Loucy (cell line): Measurements from ENCODE around the gene TYRO3.

Source experiments
- H2AFZ ChIP-seq: fragments of 200-600 bp; sonication (generic); 2 replicates; pipeline ENCODE4 v1.6.0; 2016; ENCODE audit warnings: antibody characterized with exemption, mild to moderate bottlenecking, low read length, moderate library complexity
- H3F3A ChIP-seq: fragments of 200-600 bp; 2 replicates; pipeline ENCODE4 v1.6.0; 2016; ENCODE audit warnings: antibody characterized with exemption, low read depth, mild to moderate bottlenecking
- H3K27me3 ChIP-seq: fragments of 200-600 bp; sonication (generic); 2 replicates; pipeline ENCODE4 v1.6.1; 2014; ENCODE audit warnings: low read length, mild to moderate bottlenecking; ENCODE audit not compliant: insufficient read depth, poor library complexity, severe bottlenecking
- H3K36me3 ChIP-seq: fragments of 200-600 bp; sonication (generic); 2 replicates; pipeline ENCODE4 v1.6.1; 2016; ENCODE audit warnings: low read length; ENCODE audit not compliant: insufficient read depth
- H3K4me1 ChIP-seq: fragments of 200-600 bp; sonication (generic); 2 replicates; pipeline ENCODE4 v1.5.1; 2014; ENCODE audit warnings: low read length, mild to moderate bottlenecking; ENCODE audit not compliant: insufficient read depth, poor library complexity, severe bottlenecking
- H3K4me2 ChIP-seq: fragments of 200-600 bp; sonication (generic); 2 replicates; pipeline ENCODE4 v1.6.0; 2014; ENCODE audit warnings: antibody characterized with exemption, low read length, low read depth, mild to moderate bottlenecking; ENCODE audit not compliant: poor library complexity, severe bottlenecking
- H3K4me3 ChIP-seq: fragments of 200-600 bp; sonication (generic); 2 replicates; pipeline ENCODE4 v1.5.1; 2014; ENCODE audit warnings: low read length, mild to moderate bottlenecking, mixed read lengths; ENCODE audit not compliant: poor library complexity, severe bottlenecking
- H3K79me2 ChIP-seq: fragments of 200-600 bp; sonication (generic); 2 replicates; pipeline ENCODE4 v1.6.1; 2014; ENCODE audit warnings: low read length; ENCODE audit not compliant: insufficient read depth
- H3K9ac ChIP-seq: fragments of 200-600 bp; sonication (generic); 2 replicates; pipeline ENCODE4 v1.6.0; 2014; ENCODE audit warnings: mild to moderate bottlenecking, low read depth, low read length, moderate library complexity; ENCODE audit not compliant: poor library complexity, severe bottlenecking
- H3K9me2 ChIP-seq: fragments of 200-600 bp; sonication (generic); replicated peaks from 2 replicates; pipeline ENCODE4 v1.6.1; 2016; ENCODE audit warnings: low read depth, low read length, mixed read lengths
- H3K9me3 ChIP-seq: fragments of 200-600 bp; sonication (generic); 2 replicates; pipeline ENCODE4 v1.6.1; 2014; ENCODE audit warnings: mild to moderate bottlenecking, antibody characterized with exemption, low read length, low read depth; ENCODE audit not compliant: insufficient read depth
- H4K20me1 ChIP-seq: fragments of 200-600 bp; sonication (generic); 2 replicates; pipeline ENCODE4 v1.6.0; 2014; ENCODE audit warnings: antibody characterized with exemption, low read length, mild to moderate bottlenecking; ENCODE audit not compliant: insufficient read depth, poor library complexity, severe bottlenecking
- CTCF ChIP-seq: fragments of 200-600 bp; sonication (generic); conservative IDR thresholded peaks from 2 replicates; pipeline ENCODE4 v1.5.1; 2014; ENCODE audit warnings: mild to moderate bottlenecking, antibody characterized with exemption, low read length
- EZH2phosphoT487 ChIP-seq: fragments of 200-600 bp; IDR thresholded peaks from 2 replicates; pipeline ENCODE4 v1.6.1; 2018; ENCODE audit warnings: antibody characterized with exemption, mild to moderate bottlenecking, moderate library complexity, borderline replicate concordance

The TYRO3 gene

GRCh38 chr15:41559239-41559782 is 299 bp downstream of the TYRO3 start:
- Histone ChIP-seq H3K36me3 (no peaks in the 10 kb centered on the region), H4K20me1 (no peaks in the 10 kb centered on the region), H3K4me2 (peak overlapping the region; percentile 73), H3K9me2 (no peaks in the 10 kb centered on the region), H3K9ac (peak overlapping the region; percentile 63), H2AFZ (peak overlapping the region; percentile 77), H3K4me3 (peak overlapping the region; percentile 77), H3K27me3 (no peaks in the 10 kb centered on the region), H3F3A (peaks cover 5% of the 10 kb centered on the region; the same call in 1 of the 2 replicates), H3K4me1 (peaks cover 42% of the 10 kb centered on the region), H3K9me3 (no peaks in the 10 kb centered on the region), H3K79me2 (no peaks in the 10 kb centered on the region)
- TF ChIP-seq EZH2phosphoT487 = no peak
- TF ChIP-seq CTCF = no peak

- Histone ChIP-seq H3F3A (peaks cover 5% of the 10 kb centered on the region; the same call in 1 of the 2 replicates), H3K4me1 (peaks cover 41% of the 10 kb centered on the region), H3K79me2 (no peaks in the 10 kb centered on the region), H2AFZ (no peak overlapping the region), H3K4me2 (peak overlapping the region; percentile 73), H3K9me2 (no peaks in the 10 kb centered on the region), H3K9me3 (no peaks in the 10 kb centered on the region), H3K27me3 (no peaks in the 10 kb centered on the region), H4K20me1 (no peaks in the 10 kb centered on the region), H3K4me3 (peak overlapping the region; percentile 77), H3K36me3 (no peaks in the 10 kb centered on the region), H3K9ac (no peak overlapping the region)
- no peak for TF ChIP-seq EZH2phosphoT487
- TF ChIP-seq CTCF = no peak
These were observed 1.5 kb downstream of the TYRO3 start for GRCh38 chr15:41560572-41560874.

- no peaks in the 10 kb centered on the region for H3K36me3 ChIP-seq
These were observed 2.2 kb downstream of the TYRO3 start for GRCh38 chr15:41561104-41561776.

More at GRCh38 chr15:41561104-41561776, 2.2 kb downstream of the TYRO3 start:
- peaks cover 5% of the 10 kb centered on the region; the same call in 1 of the 2 replicates for H3F3A ChIP-seq
- no peaks in the 10 kb centered on the region for H3K9me3 ChIP-seq
- no peaks in the 10 kb centered on the region for H3K27me3 ChIP-seq
- TF ChIP-seq EZH2phosphoT487 (no peak), CTCF (no peak)
- no peak overlapping the region for H3K4me3 ChIP-seq
- no peaks in the 10 kb centered on the region for H3K9me2 ChIP-seq
- no peaks in the 10 kb centered on the region for H4K20me1 ChIP-seq
- no peaks in the 10 kb centered on the region for H3K79me2 ChIP-seq
- no peak overlapping the region for H3K9ac ChIP-seq
- H2AFZ ChIP-seq = no peak overlapping the region
- peaks cover 41% of the 10 kb centered on the region for H3K4me1 ChIP-seq
- no peak overlapping the region for H3K4me2 ChIP-seq
